Erythroblast (primary cell): Measurements from ENCODE around the gene ST8SIA3.

Experiments
- GATA1 ChIP-seq: IDR thresholded peaks from 2 replicates; pipeline ENCODE4 v1.6.1; 2011; ENCODE audit warnings: low read depth, mild to moderate bottlenecking, control low read depth, low read length, moderate library complexity
- POLR2A ChIP-seq: IDR thresholded peaks from 2 replicates; pipeline ENCODE4 v1.6.1; 2011; ENCODE audit warnings: mild to moderate bottlenecking, low read length

- TF ChIP-seq POLR2A: no peak
- no peak for TF ChIP-seq GATA1
Observed at GRCh38 chr18:57366528-57367081, 14.2 kb downstream of the ST8SIA3 start.
